ENCODE data around the gene IRF3.

The IRF3 gene

GRCh38 chr19:49687566-49688316 lies 22.1 kb upstream of the IRF3 start:
- no peak for DNase-seq (ENCODE audit: insufficient read length, low spot score)
- no peak for FAIRE-seq

- DNase-seq (ENCODE audit: insufficient read length, low spot score) (no peak), FAIRE-seq (no peak)
These were observed 21.5 kb upstream of the IRF3 start for GRCh38 chr19:49687150-49687549.

- no peak for DNase-seq (ENCODE audit: insufficient read length, low spot score)
- no peak for FAIRE-seq
These were observed 20.9 kb upstream of the IRF3 start for GRCh38 chr19:49686503-49687088.

GRCh38 chr19:49685845-49686332 lies 20.2 kb upstream of the IRF3 start:
- DNase-seq (ENCODE audit: insufficient read length, low spot score) (no peak), FAIRE-seq (peak; percentile 9)

GRCh38 chr19:49684983-49685553 lies 19.4 kb upstream of the IRF3 start:
- DNase-seq (ENCODE audit: insufficient read length, low spot score), result no peak
- no peak for FAIRE-seq

GRCh38 chr19:49684251-49684982 lies 18.8 kb upstream of the IRF3 start:
- FAIRE-seq, result no peak
- no peak for DNase-seq (ENCODE audit: insufficient read length, low spot score)

GRCh38 chr19:49683814-49684250 lies 18.2 kb upstream of the IRF3 start:
- DNase-seq (ENCODE audit: insufficient read length, low spot score) (no peak), FAIRE-seq (no peak)

- no peak for FAIRE-seq
These were observed 16.6 kb upstream of the IRF3 start for GRCh38 chr19:49682274-49682673.

GRCh38 chr19:49681830-49682229 lies 16.2 kb upstream of the IRF3 start:
- DNase-seq (ENCODE audit: insufficient read length, low spot score) (no peak), FAIRE-seq (no peak)

More at GRCh38 chr19:49682274-49682673, 16.6 kb upstream of the IRF3 start:
- DNase-seq (ENCODE audit: insufficient read length, low spot score), result no peak

GRCh38 chr19:49680421-49681351 lies 15.0 kb upstream of the IRF3 start:
- FAIRE-seq, result peak; percentile 26

GRCh38 chr19:49679771-49680413 lies 14.2 kb upstream of the IRF3 start:
- no peak for DNase-seq (ENCODE audit: insufficient read length, low spot score)
- no peak for FAIRE-seq

More at GRCh38 chr19:49680421-49681351, 15.0 kb upstream of the IRF3 start:
- peak; percentile 92 for DNase-seq (ENCODE audit: insufficient read length, low spot score)

GRCh38 chr19:49678985-49679770 lies 13.5 kb upstream of the IRF3 start:
- DNase-seq (ENCODE audit: insufficient read length, low spot score) (no peak), FAIRE-seq (no peak)

GRCh38 chr19:49677901-49678674 lies 12.4 kb upstream of the IRF3 start:
- DNase-seq (ENCODE audit: insufficient read length, low spot score), result peak; percentile 75
- no peak for FAIRE-seq

GRCh38 chr19:49677231-49677900 lies 11.7 kb upstream of the IRF3 start, which contains the start of gene PRMT1:
PRMT1 (plus strand) TSS chr19:49677271; CDS start chr19:49677281, 10 bp downstream.
- DNase-seq (ENCODE audit: insufficient read length, low spot score), result no peak
- no peak for FAIRE-seq

- DNase-seq (ENCODE audit: insufficient read length, low spot score) (peak; percentile 97), FAIRE-seq (peak; percentile 95)
These were observed 11.2 kb upstream of the IRF3 start for GRCh38 chr19:49676784-49677230.

GRCh38 chr19:49676136-49676783 lies 10.6 kb upstream of the IRF3 start:
- FAIRE-seq, result peak; percentile 9
- peak; percentile 97 for DNase-seq (ENCODE audit: insufficient read length, low spot score)
